Hepatocyte (in vitro differentiated cells): ENCODE data around the gene IFFO2.

ENCODE experiments used
- EZH2 ChIP-seq: fragments of 200-600 bp; sonication (generic); IDR thresholded peaks from 2 replicates; pipeline ENCODE4 v1.6.1; 2016; ENCODE audit warnings: antibody characterized with exemption, mild to moderate bottlenecking, borderline replicate concordance
- EZH2phosphoT487 ChIP-seq: fragments of 200-600 bp; sonication (generic); IDR thresholded peaks from one replicate; pipeline ENCODE4 v1.6.1; 2018; ENCODE audit warnings: antibody characterized with exemption, mild to moderate bottlenecking, low read depth, moderate library complexity; ENCODE audit not compliant: unreplicated experiment, severe bottlenecking
- TF ChIP-seq, protein P1 (sequence below): fragments of 200-600 bp; sonication (generic); IDR thresholded peaks from 2 replicates; pipeline ENCODE4 v1.5.1; 2016; ENCODE audit warnings: antibody characterized with exemption, mild to moderate bottlenecking; ENCODE audit not compliant: poor library complexity

- TF ChIP-seq, protein P1, sequence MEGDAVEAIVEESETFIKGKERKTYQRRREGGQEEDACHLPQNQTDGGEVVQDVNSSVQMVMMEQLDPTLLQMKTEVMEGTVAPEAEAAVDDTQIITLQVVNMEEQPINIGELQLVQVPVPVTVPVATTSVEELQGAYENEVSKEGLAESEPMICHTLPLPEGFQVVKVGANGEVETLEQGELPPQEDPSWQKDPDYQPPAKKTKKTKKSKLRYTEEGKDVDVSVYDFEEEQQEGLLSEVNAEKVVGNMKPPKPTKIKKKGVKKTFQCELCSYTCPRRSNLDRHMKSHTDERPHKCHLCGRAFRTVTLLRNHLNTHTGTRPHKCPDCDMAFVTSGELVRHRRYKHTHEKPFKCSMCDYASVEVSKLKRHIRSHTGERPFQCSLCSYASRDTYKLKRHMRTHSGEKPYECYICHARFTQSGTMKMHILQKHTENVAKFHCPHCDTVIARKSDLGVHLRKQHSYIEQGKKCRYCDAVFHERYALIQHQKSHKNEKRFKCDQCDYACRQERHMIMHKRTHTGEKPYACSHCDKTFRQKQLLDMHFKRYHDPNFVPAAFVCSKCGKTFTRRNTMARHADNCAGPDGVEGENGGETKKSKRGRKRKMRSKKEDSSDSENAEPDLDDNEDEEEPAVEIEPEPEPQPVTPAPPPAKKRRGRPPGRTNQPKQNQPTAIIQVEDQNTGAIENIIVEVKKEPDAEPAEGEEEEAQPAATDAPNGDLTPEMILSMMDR: no peak
- TF ChIP-seq EZH2: no peak
- TF ChIP-seq EZH2phosphoT487: no peak
Measured at GRCh38 chr1:18923756-18924211, 32.7 kb downstream of the IFFO2 start.
